Ishikawa (cell line): ENCODE measurements around the gene P4HA3.

Source experiments
- CEBPB ChIP-seq: IDR thresholded peaks from 2 replicates; pipeline ENCODE4 v1.6.1; 2012
- EP300 ChIP-seq: IDR thresholded peaks from 2 replicates; pipeline ENCODE4 v1.6.1; 2012; ENCODE audit warnings: borderline replicate concordance
- RAD21 ChIP-seq: IDR thresholded peaks from 2 replicates; pipeline ENCODE4 v1.6.1; 2012; ENCODE audit warnings: low read depth
- REST ChIP-seq: IDR thresholded peaks from 2 replicates; pipeline ENCODE4 v1.6.1; 2012; ENCODE audit warnings: low read depth, mild to moderate bottlenecking
- TAF1 ChIP-seq: IDR thresholded peaks from 2 replicates; pipeline ENCODE4 v1.6.1; 2012; ENCODE audit warnings: low read depth, mild to moderate bottlenecking
- YY1 ChIP-seq: IDR thresholded peaks from 2 replicates; pipeline ENCODE4 v1.6.1; 2012; ENCODE audit warnings: low read depth

- TF ChIP-seq REST (no peak), CEBPB (no peak), EP300 (no peak), RAD21 (no peak), YY1 (no peak), TAF1 (no peak)
These were observed 27.0 kb downstream of the P4HA3 start for GRCh38 chr11:74284466-74284865.
